ENCODE results near the gene KAZALD1.

- TF ChIP-seq CTCF (tag by site-specific recombination; IDR thresholded peaks at IDR 0.05) = no peak
- TF ChIP-seq PATZ1 (tag by site-specific recombination; IDR thresholded peaks at IDR 0.05) = no peak
- no peak for TF ChIP-seq AEBP2 (tag by site-specific recombination; IDR thresholded peaks at IDR 0.05; ENCODE audit: borderline replicate concordance)
- no peak for TF ChIP-seq EGR2 (tag by site-specific recombination; IDR thresholded peaks at IDR 0.05; ENCODE audit: low read depth)
- TF ChIP-seq MYNN (tag by site-specific recombination; IDR thresholded peaks at IDR 0.05; ENCODE audit: borderline replicate concordance) = no peak
- TF ChIP-seq ZNF555 (tag by site-specific recombination; conservative IDR thresholded peaks at IDR 0.05) = no peak
- no peak for TF ChIP-seq ZNF114 (tag by site-specific recombination; IDR thresholded peaks at IDR 0.05)
- no peak for TF ChIP-seq ZFHX2 (tag by site-specific recombination; conservative IDR thresholded peaks at IDR 0.05)
- TF ChIP-seq ZBTB11 (tag by site-specific recombination; conservative IDR thresholded peaks at IDR 0.05; ENCODE audit: low read depth) = no peak
- TF ChIP-seq TRIM28 (IDR thresholded peaks at IDR 0.05; ENCODE audit: borderline replicate concordance, low read length) = no peak
- TF ChIP-seq ZBTB20 (tag by site-specific recombination; IDR thresholded peaks at IDR 0.05) = no peak
Observed at GRCh38 chr10:101021239-101021638, 40.5 kb upstream of the KAZALD1 start.

Data from HEK293 (cell line).